ENCODE data around the gene RPLP1.
A peak's percentile ranks its signal among the peaks of the same experiment; 100 is the strongest.

RPLP1 gene

GRCh38 chr15:69496001-69496400, 43.4 kb downstream of the RPLP1 start:
- no peak for DNase-seq

GRCh38 chr15:69497076-69497475, 44.5 kb downstream of the RPLP1 start:
- no peak for DNase-seq

- DNase-seq = no peak
Observed at GRCh38 chr15:69497667-69498066, 45.0 kb downstream of the RPLP1 start.

GRCh38 chr15:69498282-69498681, 45.7 kb downstream of the RPLP1 start:
- no peak for DNase-seq

GRCh38 chr15:69498987-69499386, 46.4 kb downstream of the RPLP1 start:
- DNase-seq = no peak

- peak in 16 of 58 donors; percentile 7 to 55 (median 13) for DNase-seq
Observed at GRCh38 chr15:69499521-69500211, 47.0 kb downstream of the RPLP1 start.

- no peak for DNase-seq
Observed at GRCh38 chr15:69500339-69500738, 47.7 kb downstream of the RPLP1 start.

GRCh38 chr15:69501456-69501855, 48.8 kb downstream of the RPLP1 start:
- DNase-seq = no peak

- DNase-seq = no peak
Observed at GRCh38 chr15:69502470-69503045, 49.9 kb downstream of the RPLP1 start.

- peak in 2 of 58 donors; percentile 11 to 26 for DNase-seq
Observed at GRCh38 chr15:69504352-69505040, 51.9 kb downstream of the RPLP1 start.
